ENCODE measurements around the gene NXPH3. TPM values are rescaled to one million over a fixed set of nuclear protein-coding genes. Genes with fewer than 3 reads are reported as not detected.

Gene NXPH3
- total RNA-seq, 1 experiment from 2014 or later, result not detected

DNA sequence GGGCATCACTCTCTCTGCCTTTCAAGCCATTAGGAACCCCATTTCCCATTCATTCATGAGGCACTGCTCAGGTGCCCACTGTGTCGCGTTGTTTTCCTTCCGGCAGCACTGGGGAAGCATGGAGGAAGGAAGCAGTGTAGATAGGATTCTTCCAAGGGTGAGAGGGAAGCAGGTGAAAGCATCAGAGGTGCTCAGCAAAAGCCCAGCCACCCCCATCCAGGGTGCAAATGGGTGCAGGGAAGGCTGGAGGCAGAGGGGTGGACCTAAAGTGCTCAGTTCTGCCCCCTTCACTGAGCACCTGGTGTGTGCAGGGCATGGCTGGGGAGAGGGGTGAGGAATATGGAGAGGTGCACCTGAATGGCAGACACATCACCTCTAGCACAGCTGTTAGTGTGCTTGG is 3.4 kb upstream of the NXPH3 start:
- BruUV-seq (replicated peaks), result no TSS peak
- TF ChIP-seq, protein P1, sequence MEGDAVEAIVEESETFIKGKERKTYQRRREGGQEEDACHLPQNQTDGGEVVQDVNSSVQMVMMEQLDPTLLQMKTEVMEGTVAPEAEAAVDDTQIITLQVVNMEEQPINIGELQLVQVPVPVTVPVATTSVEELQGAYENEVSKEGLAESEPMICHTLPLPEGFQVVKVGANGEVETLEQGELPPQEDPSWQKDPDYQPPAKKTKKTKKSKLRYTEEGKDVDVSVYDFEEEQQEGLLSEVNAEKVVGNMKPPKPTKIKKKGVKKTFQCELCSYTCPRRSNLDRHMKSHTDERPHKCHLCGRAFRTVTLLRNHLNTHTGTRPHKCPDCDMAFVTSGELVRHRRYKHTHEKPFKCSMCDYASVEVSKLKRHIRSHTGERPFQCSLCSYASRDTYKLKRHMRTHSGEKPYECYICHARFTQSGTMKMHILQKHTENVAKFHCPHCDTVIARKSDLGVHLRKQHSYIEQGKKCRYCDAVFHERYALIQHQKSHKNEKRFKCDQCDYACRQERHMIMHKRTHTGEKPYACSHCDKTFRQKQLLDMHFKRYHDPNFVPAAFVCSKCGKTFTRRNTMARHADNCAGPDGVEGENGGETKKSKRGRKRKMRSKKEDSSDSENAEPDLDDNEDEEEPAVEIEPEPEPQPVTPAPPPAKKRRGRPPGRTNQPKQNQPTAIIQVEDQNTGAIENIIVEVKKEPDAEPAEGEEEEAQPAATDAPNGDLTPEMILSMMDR (conservative IDR thresholded peaks at IDR 0.05), result no peak
- TF ChIP-seq EZH2 (IDR thresholded peaks at IDR 0.05; ENCODE audit: low read depth), result no peak
- H3K4me1 ChIP-seq (replicated peaks; ENCODE audit: insufficient read depth), result 0 out of 2 replicates have a peak, but pooled peaks cover 6% of the 10 kb centered on the region
- no peak for DNase-seq
- CTCF ChIA-PET, result interaction anchor here (0.6 kb wide), 1 partner anchor 423 kb away, joined by 5 read pairs; the partner anchor contains the start of gene DLX3
- no peaks in the 10 kb centered on the region for H4K20me1 ChIP-seq (ENCODE audit: insufficient read depth)
- no peak overlapping the region for H3K27ac ChIP-seq
- no peak overlapping the region for H2AFZ ChIP-seq
- no peaks in the 10 kb centered on the region for H3K36me3 ChIP-seq (ENCODE audit: low read depth)
- H3K9me3 ChIP-seq (ENCODE audit: insufficient read depth, low read depth), result no peaks in the 10 kb centered on the region
- no peak overlapping the region for H3K4me3 ChIP-seq
- H3F3A ChIP-seq (ENCODE audit: insufficient read depth, low read depth), result peaks cover 26% of the 10 kb centered on the region; the same call in 1 of the 2 replicates
- peaks cover 67% of the 10 kb centered on the region for H3K27me3 ChIP-seq (ENCODE audit: insufficient read depth, low read depth)
- H3K79me2 ChIP-seq (ENCODE audit: low read depth), result no peaks in the 10 kb centered on the region
- H3K4me2 ChIP-seq, result no peak overlapping the region
- no peaks in the 10 kb centered on the region for H3K9me2 ChIP-seq (ENCODE audit: insufficient read depth)
- POLR2A ChIA-PET (ENCODE audit: unreplicated experiment), result interaction anchor here (0.6 kb wide), 1 partner anchor 513 kb away, joined by 5 read pairs; no protein-coding TSS in a partner anchor
- intact Hi-C loops (cut with micrococcal nuclease; ENCODE audit: unreplicated experiment), result loop anchor here (10.0 kb wide), 2 partner anchors 213 to 513 kb away; partner anchors contain the start of gene KAT7

DNA sequence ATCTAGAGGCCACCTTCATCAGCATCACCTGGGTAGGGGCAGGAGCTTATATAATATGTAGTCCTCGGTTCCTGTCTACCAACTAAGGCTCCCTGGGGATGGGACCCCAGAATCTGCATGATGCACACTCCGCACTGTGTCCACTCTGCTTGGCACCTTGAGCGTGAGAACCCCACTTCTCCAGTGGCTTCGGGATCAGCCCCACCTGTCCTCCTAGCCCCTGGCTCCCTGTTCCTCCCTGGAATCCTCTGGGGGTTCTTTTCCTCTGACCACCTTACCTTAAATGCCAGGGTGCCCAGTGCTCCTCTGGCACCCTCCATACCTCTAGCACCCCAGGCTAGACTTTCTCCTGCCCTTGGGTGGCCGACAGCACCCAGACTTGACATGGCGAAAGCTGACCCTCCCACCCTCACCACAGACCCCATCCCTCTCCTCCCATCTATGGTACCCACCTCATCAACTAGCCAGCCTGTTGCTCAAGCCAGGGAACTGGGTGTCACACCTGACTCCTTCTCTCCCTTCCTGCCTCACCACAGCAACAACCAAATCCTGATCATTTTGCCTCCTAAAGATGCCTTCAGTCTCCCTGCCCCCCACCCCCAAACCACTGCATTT is 2.8 kb upstream of the NXPH3 start:
- no peak overlapping the region for H3K27ac ChIP-seq
- H3K9me2 ChIP-seq (ENCODE audit: insufficient read depth), result no peaks in the 10 kb centered on the region
- intact Hi-C loops (cut with micrococcal nuclease; ENCODE audit: unreplicated experiment), result loop anchor here (10.0 kb wide), 2 partner anchors 212 to 512 kb away; partner anchors contain the start of gene KAT7
- no peak for DNase-seq
- ChIA-PET CTCF (interaction anchor here (0.6 kb wide), 1 partner anchor 422 kb away, joined by 5 read pairs; the partner anchor contains the start of gene DLX3), POLR2A (ENCODE audit: unreplicated experiment) (no interaction called here)
- no peaks in the 10 kb centered on the region for H3K79me2 ChIP-seq (ENCODE audit: low read depth)
- no TSS peak for BruUV-seq (replicated peaks)
- no peak overlapping the region for H2AFZ ChIP-seq
- TF ChIP-seq, protein P1 (conservative IDR thresholded peaks at IDR 0.05), result no peak
- no peak for TF ChIP-seq EZH2 (IDR thresholded peaks at IDR 0.05; ENCODE audit: low read depth)
- H3K27me3 ChIP-seq (ENCODE audit: insufficient read depth, low read depth), result peaks cover 74% of the 10 kb centered on the region
- H3K4me1 ChIP-seq (replicated peaks; ENCODE audit: insufficient read depth), result 0 out of 2 replicates have a peak, but pooled peaks cover 6% of the 10 kb centered on the region
- H3F3A ChIP-seq (ENCODE audit: insufficient read depth, low read depth), result peaks cover 26% of the 10 kb centered on the region; the same call in 1 of the 2 replicates
- H3K9me3 ChIP-seq (ENCODE audit: insufficient read depth, low read depth), result no peaks in the 10 kb centered on the region
- no peaks in the 10 kb centered on the region for H3K36me3 ChIP-seq (ENCODE audit: low read depth)
- no peaks in the 10 kb centered on the region for H4K20me1 ChIP-seq (ENCODE audit: insufficient read depth)
- H3K4me3 ChIP-seq, result no peak overlapping the region
- H3K4me2 ChIP-seq, result no peak overlapping the region

DNA sequence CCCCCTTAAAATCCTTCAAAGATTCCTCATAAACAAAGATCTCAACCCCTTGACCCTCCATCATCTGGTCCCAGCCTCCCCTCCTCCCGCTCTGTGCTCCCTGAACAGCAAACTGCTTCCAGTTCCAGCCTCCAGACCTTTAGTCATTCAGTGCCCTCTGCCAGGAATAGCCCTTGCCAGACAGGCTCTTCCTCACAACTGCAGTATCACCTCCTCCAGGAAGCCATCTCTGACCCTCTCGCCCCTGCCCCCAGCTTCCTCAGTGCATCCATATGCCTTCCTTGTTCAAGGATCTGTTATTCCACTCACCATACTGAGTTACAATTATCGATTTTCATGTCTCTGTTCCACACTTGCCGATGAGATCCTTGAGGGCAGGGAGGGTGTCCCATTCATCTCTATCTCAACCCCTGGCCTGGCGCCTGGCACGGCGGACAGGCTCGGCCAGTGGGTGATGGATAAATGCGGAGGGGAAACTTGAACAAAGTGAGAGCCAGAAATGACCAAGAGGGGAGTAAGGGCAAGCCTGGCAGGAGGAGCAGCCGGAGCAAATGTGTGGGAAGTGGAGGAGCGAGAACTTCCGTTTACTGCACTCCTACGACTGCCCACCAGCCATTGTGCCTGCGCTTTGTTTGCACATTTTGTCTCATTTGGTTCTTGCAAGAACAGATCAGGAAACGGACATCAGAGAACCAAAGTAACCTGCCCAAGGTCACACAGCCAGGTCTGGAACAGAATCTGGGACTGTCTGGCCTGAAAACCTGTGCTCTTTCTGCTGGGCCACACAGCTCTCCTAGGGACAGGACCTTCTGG is 2.0 kb upstream of the NXPH3 start:
- Histone ChIP-seq H3K9me2 (ENCODE audit: insufficient read depth) (no peaks in the 10 kb centered on the region), H3K4me1 (replicated peaks; ENCODE audit: insufficient read depth) (no peaks in the 10 kb centered on the region), H2AFZ (no peak overlapping the region), H3K4me2 (no peak overlapping the region), H3K4me3 (no peak overlapping the region), H3F3A (ENCODE audit: insufficient read depth, low read depth) (peaks cover 31% of the 10 kb centered on the region; the same call in 1 of the 2 replicates), H4K20me1 (ENCODE audit: insufficient read depth) (no peaks in the 10 kb centered on the region), H3K36me3 (ENCODE audit: low read depth) (no peaks in the 10 kb centered on the region), H3K27me3 (ENCODE audit: insufficient read depth, low read depth) (peaks cover 82% of the 10 kb centered on the region), H3K27ac (no peak overlapping the region), H3K79me2 (ENCODE audit: low read depth) (no peaks in the 10 kb centered on the region), H3K9me3 (ENCODE audit: insufficient read depth, low read depth) (no peaks in the 10 kb centered on the region)
- no peak for TF ChIP-seq EZH2 (IDR thresholded peaks at IDR 0.05; ENCODE audit: low read depth)
- TF ChIP-seq, protein P1 (conservative IDR thresholded peaks at IDR 0.05), result no peak
- ChIA-PET POLR2A (ENCODE audit: unreplicated experiment) (no interaction called here), CTCF (interaction anchor here (0.6 kb wide), 1 partner anchor 557 kb away, joined by 4 read pairs; no protein-coding TSS in a partner anchor)
- intact Hi-C loops (cut with micrococcal nuclease; ENCODE audit: unreplicated experiment), result loop anchor here (10.0 kb wide), 2 partner anchors 211 to 511 kb away; partner anchors contain the start of gene KAT7
- DNase-seq, result no peak
- no TSS peak for BruUV-seq (replicated peaks)
